T-helper 9 cell (primary cell): Measurements from ENCODE around the gene DPH1.
A peak's percentile ranks its signal among the peaks of the same experiment; 100 is the strongest.

ENCODE experiments used
- DNase-seq: peaks from one replicate; pipeline ENCODE4 v3.0.0-alpha.2; 2020

The DPH1 gene

GRCh38 chr17:2027528-2028233 is 2.3 kb upstream of the DPH1 start:
- DNase-seq: no peak

- no peak for DNase-seq
Measured at GRCh38 chr17:2028234-2028614, 1.7 kb upstream of the DPH1 start.

GRCh38 chr17:2028737-2029136 is 1.2 kb upstream of the DPH1 start:
- no peak for DNase-seq

GRCh38 chr17:2030779-2031163 is 818 bp downstream of the DPH1 start:
- DNase-seq: no peak

GRCh38 chr17:2033153-2033552 is 3.2 kb downstream of the DPH1 start:
- DNase-seq: no peak

- DNase-seq: no peak
Measured at GRCh38 chr17:2034157-2034556, 4.2 kb downstream of the DPH1 start.

GRCh38 chr17:2034806-2035540 is 5.0 kb downstream of the DPH1 start:
- no peak for DNase-seq

GRCh38 chr17:2035541-2036488 is 5.9 kb downstream of the DPH1 start:
- no peak for DNase-seq

GRCh38 chr17:2037155-2037554 is 7.2 kb downstream of the DPH1 start:
- no peak for DNase-seq

GRCh38 chr17:2040219-2040827 is 10.4 kb downstream of the DPH1 start:
- no peak for DNase-seq

GRCh38 chr17:2040942-2041560 is 11.1 kb downstream of the DPH1 start:
- DNase-seq: no peak

- peak; percentile 97 for DNase-seq
Measured at GRCh38 chr17:2041561-2042389, 11.8 kb downstream of the DPH1 start, which contains the start of gene OVCA2. OVCA2 (plus strand) TSS chr17:2042022; CDS start chr17:2042048, 26 bp downstream.

GRCh38 chr17:2042390-2042847 is 12.5 kb downstream of the DPH1 start:
- DNase-seq: no peak

- no peak for DNase-seq
Measured at GRCh38 chr17:2042933-2043332, 13.0 kb downstream of the DPH1 start.

- no peak for DNase-seq
Measured at GRCh38 chr17:2043785-2044184, 13.8 kb downstream of the DPH1 start.

GRCh38 chr17:2044263-2044894 is 14.4 kb downstream of the DPH1 start:
- DNase-seq: no peak

- DNase-seq: no peak
Measured at GRCh38 chr17:2047590-2047989, 17.6 kb downstream of the DPH1 start.

GRCh38 chr17:2048805-2049204 is 18.9 kb downstream of the DPH1 start:
- no peak for DNase-seq

GRCh38 chr17:2049333-2050299 is 19.7 kb downstream of the DPH1 start:
- peak; percentile 88 for DNase-seq
